ENCODE results near the gene ZFHX3. TPM values are rescaled to one million over a fixed set of nuclear protein-coding genes. Genes with fewer than 3 reads are reported as not detected.

ZFHX3 gene
- total RNA-seq, 1 experiment from 2014 or later: 13.6 TPM

GRCh38 chr16:73019457-73020362, 28.2 kb downstream of the ZFHX3 start:
- intact Hi-C loops (cut with micrococcal nuclease; ENCODE audit: unreplicated experiment): loop anchor here (5.0 kb wide), 3 partner anchors 77 to 172 kb away; no protein-coding TSS in a partner anchor
- Mint-ChIP-seq H3K27me3 (ENCODE audit: unreplicated experiment) (no peaks in the 10 kb centered on the region), H3K27ac (ENCODE audit: unreplicated experiment) (peak overlapping the region; percentile 80), H3K9me3 (ENCODE audit: low read depth, unreplicated experiment) (no peaks in the 10 kb centered on the region), H3K4me1 (ENCODE audit: low read depth, unreplicated experiment) (peaks cover 54% of the 10 kb centered on the region), H3K4me3 (ENCODE audit: low read depth, unreplicated experiment) (peak overlapping the region; percentile 51), H3K36me3 (ENCODE audit: insufficient read depth, unreplicated experiment) (peaks cover 25% of the 10 kb centered on the region)
- TF ChIP-seq CTCF (IDR thresholded peaks at IDR 0.05; ENCODE audit: unreplicated experiment): no peak
- no TSS peak for BruUV-seq (replicated peaks)
- CTCF ChIA-PET: interaction anchor here (0.6 to 1.5 kb wide), 4 partner anchors 18 to 630 kb away, joined by 3 to 6 read pairs (median 3); no protein-coding TSS in a partner anchor
- DNase-seq: peak; percentile 48

- intact Hi-C loops (cut with micrococcal nuclease; ENCODE audit: unreplicated experiment): loop anchor here (5.0 kb wide), 3 partner anchors 77 to 172 kb away; no protein-coding TSS in a partner anchor
- Mint-ChIP-seq H3K27ac (ENCODE audit: unreplicated experiment) (peak overlapping the region; percentile 80), H3K9me3 (ENCODE audit: low read depth, unreplicated experiment) (no peaks in the 10 kb centered on the region), H3K36me3 (ENCODE audit: insufficient read depth, unreplicated experiment) (peaks cover 25% of the 10 kb centered on the region), H3K4me3 (ENCODE audit: low read depth, unreplicated experiment) (peak overlapping the region; percentile 51), H3K4me1 (ENCODE audit: low read depth, unreplicated experiment) (peaks cover 54% of the 10 kb centered on the region), H3K27me3 (ENCODE audit: unreplicated experiment) (no peaks in the 10 kb centered on the region)
- TF ChIP-seq CTCF (IDR thresholded peaks at IDR 0.05; ENCODE audit: unreplicated experiment): no peak
- BruUV-seq (replicated peaks): no TSS peak
- CTCF ChIA-PET: no interaction called here
- DNase-seq: no peak
Observed at GRCh38 chr16:73018821-73019456, 29.0 kb downstream of the ZFHX3 start.

GRCh38 chr16:73017321-73017720, 30.6 kb downstream of the ZFHX3 start:
- no peaks in the 10 kb centered on the region for H3K27me3 Mint-ChIP-seq (ENCODE audit: unreplicated experiment)
- no peak for DNase-seq
- H3K4me3 Mint-ChIP-seq (ENCODE audit: low read depth, unreplicated experiment): no peak overlapping the region
- peak overlapping the region; percentile 34 for H3K27ac Mint-ChIP-seq (ENCODE audit: unreplicated experiment)
- H3K9me3 Mint-ChIP-seq (ENCODE audit: low read depth, unreplicated experiment): no peaks in the 10 kb centered on the region
- H3K36me3 Mint-ChIP-seq (ENCODE audit: insufficient read depth, unreplicated experiment): peaks cover 27% of the 10 kb centered on the region
- CTCF ChIA-PET: no interaction called here
- no TSS peak for BruUV-seq (replicated peaks)
- peaks cover 54% of the 10 kb centered on the region for H3K4me1 Mint-ChIP-seq (ENCODE audit: low read depth, unreplicated experiment)
- intact Hi-C loops (cut with micrococcal nuclease; ENCODE audit: unreplicated experiment): loop anchor here (2.0 to 5.0 kb wide), 4 partner anchors 21 to 170 kb away; no protein-coding TSS in a partner anchor
- TF ChIP-seq CTCF (IDR thresholded peaks at IDR 0.05; ENCODE audit: unreplicated experiment): no peak

GRCh38 chr16:73016488-73016830, 31.5 kb downstream of the ZFHX3 start:
- no peak for DNase-seq
- CTCF ChIA-PET: no interaction called here
- H3K4me1 Mint-ChIP-seq (ENCODE audit: low read depth, unreplicated experiment): peaks cover 54% of the 10 kb centered on the region
- peak overlapping the region; percentile 76 for H3K27ac Mint-ChIP-seq (ENCODE audit: unreplicated experiment)
- H3K4me3 Mint-ChIP-seq (ENCODE audit: low read depth, unreplicated experiment): peak overlapping the region; percentile 53
- intact Hi-C loops (cut with micrococcal nuclease; ENCODE audit: unreplicated experiment): loop anchor here (1.0 to 5.0 kb wide), 5 partner anchors 20 to 169 kb away; no protein-coding TSS in a partner anchor
- peaks cover 29% of the 10 kb centered on the region for H3K36me3 Mint-ChIP-seq (ENCODE audit: insufficient read depth, unreplicated experiment)
- H3K9me3 Mint-ChIP-seq (ENCODE audit: low read depth, unreplicated experiment): no peaks in the 10 kb centered on the region
- no peak for TF ChIP-seq CTCF (IDR thresholded peaks at IDR 0.05; ENCODE audit: unreplicated experiment)
- H3K27me3 Mint-ChIP-seq (ENCODE audit: unreplicated experiment): no peaks in the 10 kb centered on the region
- no TSS peak for BruUV-seq (replicated peaks)
